ENCODE results near the gene ZP4. TPM values are rescaled to one million over a fixed set of nuclear protein-coding genes. Genes with fewer than 3 reads are reported as not detected.

Gene ZP4
- total and polyA plus RNA-seq, 2 of the 8 experiments (the other 6 are each of a cell fraction or from before 2014, with no cell fraction given), result not detected

GRCh38 chr1:237938553-237938952 is 47.8 kb upstream of the ZP4 start:
- Histone ChIP-seq H3K79me2 (ENCODE audit: control insufficient read depth in 1 of 2, insufficient read depth in 2 of 2, low read length in 2 of 2) (no peaks in the 10 kb centered on the region), H4K91ac (replicated peaks; ENCODE audit: insufficient read length, low read length) (no peak overlapping the region), H3K4me3 (ENCODE audit: extremely low read depth in 1 of 4, insufficient read depth in 2 of 4, low read depth in 3 of 4, low read length in 4 of 4) (no peak overlapping the region), H2BK20ac (ENCODE audit: low read length) (no peak overlapping the region), H3K23ac (ENCODE audit: insufficient read length) (no peak overlapping the region), H3K9ac (replicated peaks in 1 of 4; ENCODE audit: extremely low read depth in 1 of 4, low read depth in 3 of 4, low read length in 3 of 4) (no peak overlapping the region), H3K27me3 (replicated peaks in 1 of 4; ENCODE audit: control insufficient read depth in 3 of 4, extremely low read depth in 1 of 4, insufficient read depth in 3 of 4, low read length in 3 of 4) (no peaks in the 10 kb centered on the region), H3K9me3 (ENCODE audit: insufficient read depth in 2 of 2, low read depth in 1 of 2, low read length in 1 of 2) (no peaks in the 10 kb centered on the region), H4K20me1 (replicated peaks in 1 of 2; ENCODE audit: control insufficient read depth in 1 of 2, insufficient read depth in 2 of 2, low read length in 2 of 2) (no peaks in the 10 kb centered on the region), H3K4ac (replicated peaks; ENCODE audit: insufficient read length, low read depth, low read length) (no peak overlapping the region), H3K18ac (ENCODE audit: extremely low read depth, low read length) (no peak overlapping the region), H3K79me1 (ENCODE audit: low read depth, low read length) (no peaks in the 10 kb centered on the region), H2BK15ac (ENCODE audit: low read length) (no peak overlapping the region), H2BK5ac (ENCODE audit: low read depth, low read length) (no peak overlapping the region), H3K4me1 (replicated peaks in 1 of 4; ENCODE audit: control insufficient read depth in 3 of 4, insufficient read depth in 4 of 4, low read length in 3 of 4) (no peaks in the 10 kb centered on the region), H3K36me3 (ENCODE audit: control insufficient read depth in 2 of 4, insufficient read depth in 4 of 4, low read length in 3 of 4) (no peaks in the 10 kb centered on the region), H2AK5ac (ENCODE audit: low read depth, low read length) (no peak overlapping the region), H3K4me2 (ENCODE audit: insufficient read depth in 1 of 2, low read depth in 2 of 2, low read length in 2 of 2) (no peak overlapping the region), H3K23me2 (ENCODE audit: low read depth, low read length) (no peaks in the 10 kb centered on the region), H4K5ac (ENCODE audit: insufficient read length, low read depth, low read length) (no peak overlapping the region), H2BK120ac (replicated peaks; ENCODE audit: low read depth, low read length) (no peak overlapping the region), H4K8ac (ENCODE audit: extremely low read depth, insufficient read depth, low read length) (no peak overlapping the region), H3K56ac (replicated peaks; ENCODE audit: insufficient read length, low read depth, low read length) (no peak overlapping the region), H3K14ac (ENCODE audit: insufficient read length) (no peak overlapping the region), H3K27ac (ENCODE audit: low read depth, low read length) (no peak overlapping the region), H2AFZ (ENCODE audit: low read length) (no peak overlapping the region), H2BK12ac (ENCODE audit: low read depth, low read length) (no peak overlapping the region)
- ChIA-PET POLR2A (ENCODE audit: partially characterized antibody) (no interaction called here), CTCF (ENCODE audit: partially characterized antibody) (interaction anchor here (0.6 to 6.7 kb wide), 32 partner anchors 11 to 381 kb away, joined by 3 to 90 read pairs (median 4); no protein-coding TSS in a partner anchor)
- WGBS, 2 experiments (ENCODE audit: extremely low coverage in 1 of 2, insufficient coverage in 1 of 2, insufficient read length in 1 of 2, insufficient replicate concordance in 2 of 2, low coverage in 1 of 2, low lambda C conversion rate in 2 of 2, missing lambda C conversion rate in 1 of 2), result 65% methylated on average over 8 of the region's 8 CpGs; no CpG with 5 or more reads in 1 of the 2 experiments
- FAIRE-seq (peak; percentile 39), DNase-seq (ENCODE audit: low read depth in 1 of 2, low spot score in 2 of 2) (peak; percentile 23 to 80)
- TF ChIP-seq EP300 (IDR thresholded peaks at IDR 0.05; ENCODE audit: borderline replicate concordance in 1 of 2, low read depth in 2 of 2, low read length in 2 of 2) (no peak), SRF (IDR thresholded peaks at IDR 0.05; ENCODE audit: low read depth, low read length) (peak; percentile 58; the same call in 1 of the 2 replicates), RBBP5 (IDR thresholded peaks at IDR 0.05; ENCODE audit: borderline replicate concordance, low read depth, low read length) (no peak)
- TF ChIP-seq, protein P1, sequence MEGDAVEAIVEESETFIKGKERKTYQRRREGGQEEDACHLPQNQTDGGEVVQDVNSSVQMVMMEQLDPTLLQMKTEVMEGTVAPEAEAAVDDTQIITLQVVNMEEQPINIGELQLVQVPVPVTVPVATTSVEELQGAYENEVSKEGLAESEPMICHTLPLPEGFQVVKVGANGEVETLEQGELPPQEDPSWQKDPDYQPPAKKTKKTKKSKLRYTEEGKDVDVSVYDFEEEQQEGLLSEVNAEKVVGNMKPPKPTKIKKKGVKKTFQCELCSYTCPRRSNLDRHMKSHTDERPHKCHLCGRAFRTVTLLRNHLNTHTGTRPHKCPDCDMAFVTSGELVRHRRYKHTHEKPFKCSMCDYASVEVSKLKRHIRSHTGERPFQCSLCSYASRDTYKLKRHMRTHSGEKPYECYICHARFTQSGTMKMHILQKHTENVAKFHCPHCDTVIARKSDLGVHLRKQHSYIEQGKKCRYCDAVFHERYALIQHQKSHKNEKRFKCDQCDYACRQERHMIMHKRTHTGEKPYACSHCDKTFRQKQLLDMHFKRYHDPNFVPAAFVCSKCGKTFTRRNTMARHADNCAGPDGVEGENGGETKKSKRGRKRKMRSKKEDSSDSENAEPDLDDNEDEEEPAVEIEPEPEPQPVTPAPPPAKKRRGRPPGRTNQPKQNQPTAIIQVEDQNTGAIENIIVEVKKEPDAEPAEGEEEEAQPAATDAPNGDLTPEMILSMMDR (IDR thresholded peaks at IDR 0.05; ENCODE audit: control extremely low read depth in 1 of 3, insufficient read depth in 1 of 3, low read depth in 1 of 3, low read length in 3 of 3), result peak in 2 of 3 experiments; percentile 52 to 65; a peak in 3 of 4 replicates
